GM12872 (cell line): ENCODE data around the gene LRRC42.

Experiments used
- CTCF ChIP-seq: IDR thresholded peaks from 3 replicates; pipeline ENCODE4 v1.5.1; 2011; ENCODE audit warnings: low read depth, mild to moderate bottlenecking, low read length, moderate library complexity; ENCODE audit not compliant: insufficient read depth

The LRRC42 gene

GRCh38 chr1:53943090-53943489, 3.1 kb upstream of the LRRC42 start:
- no peak for TF ChIP-seq CTCF

- no peak for TF ChIP-seq CTCF
Measured at GRCh38 chr1:53943490-53944043, 2.6 kb upstream of the LRRC42 start.

- no peak for TF ChIP-seq CTCF
Measured at GRCh38 chr1:53944469-53945182, 1.5 kb upstream of the LRRC42 start.

GRCh38 chr1:53945183-53945432, 1.0 kb upstream of the LRRC42 start:
- no peak for TF ChIP-seq CTCF

GRCh38 chr1:53945433-53946251, 508 bp upstream of the LRRC42 start, which contains the start of gene IFT25:
TSS of gene IFT25 (minus strand) at chr1:53945699. CDS start at chr1:53940082, 5,617 bp downstream.
- TF ChIP-seq CTCF = no peak

- no peak for TF ChIP-seq CTCF
Measured at GRCh38 chr1:53947172-53947907, 1.2 kb downstream of the LRRC42 start.

GRCh38 chr1:53948291-53948690, 2.1 kb downstream of the LRRC42 start:
- TF ChIP-seq CTCF = no peak
